G401 (cell line): ENCODE results near the gene PIGK. TPM values are rescaled to one million over a fixed set of nuclear protein-coding genes. Genes with fewer than 3 reads are reported as not detected.

Experiments used
- DNase-seq: peaks from one replicate; pipeline ENCODE4 v3.0.0-alpha.2; 2015; ENCODE audit warnings: low spot score
- in situ Hi-C: cut with HindIII; loops from 2 replicates; pipeline ENCODE4 v1.10.0; 2016; ENCODE audit warnings: low sequenced_read_pairs, mixed read lengths
- total RNA-seq: library from RNA; depleted of rRNA; stranded (reverse); fragments of >200 nt; shearing (Covaris generic); gene quantifications from 2 replicates; pipeline ENCODE4 v1.2.3, GENCODE V29; 2014; rRNA removed

The PIGK gene
- total RNA-seq, 1 experiment from 2014 or later, result 23.1 TPM

- in situ Hi-C loops, result no loop called here
- no peak for DNase-seq
These were observed 170.6 kb downstream of the PIGK start for GRCh38 chr1:77048615-77049005.

GRCh38 chr1:77047978-77048614, 171.1 kb downstream of the PIGK start:
- in situ Hi-C loops, result no loop called here
- DNase-seq, result no peak

GRCh38 chr1:77047575-77047974, 171.7 kb downstream of the PIGK start:
- in situ Hi-C loops, result no loop called here
- no peak for DNase-seq

GRCh38 chr1:77044133-77044849, 174.9 kb downstream of the PIGK start:
- in situ Hi-C loops, result no loop called here
- DNase-seq, result no peak

- DNase-seq, result no peak
- in situ Hi-C loops, result no loop called here
These were observed 178.4 kb downstream of the PIGK start for GRCh38 chr1:77040826-77041225.

- in situ Hi-C loops, result no loop called here
- DNase-seq, result no peak
These were observed 179.5 kb downstream of the PIGK start for GRCh38 chr1:77039739-77040138.

- in situ Hi-C loops, result no loop called here
These were observed 180.1 kb downstream of the PIGK start for GRCh38 chr1:77039111-77039510.

More at GRCh38 chr1:77039111-77039510, 180.1 kb downstream of the PIGK start:
- no peak for DNase-seq

Other genes starting within 250 kb of the PIGK start
- not detected in 2 replicates for gene AK5, start 62.6 kb upstream of the PIGK start, total RNA-seq